SK-N-SH treated with all-trans-retinoic acid at 6 μM for 48 hours (cell line): Measurements from ENCODE around the gene ADGRD2.

Experiments used
- ARNTL ChIP-seq: fragments of 450-650 bp; formaldehyde crosslinking; IDR thresholded peaks from 2 replicates; pipeline ENCODE4 v1.5.0; 2020; ENCODE audit warnings: low read depth, mild to moderate bottlenecking, moderate library complexity, borderline replicate concordance
- CSDC2 ChIP-seq: fragments of 250-450 bp; sonication (Bioruptor Pico); IDR thresholded peaks from 2 replicates; pipeline ENCODE4 v1.5.0; 2020; ENCODE audit warnings: mild to moderate bottlenecking, moderate library complexity
- ESRRG ChIP-seq: fragments of 250-450 bp; sonication (Bioruptor Pico); IDR thresholded peaks from 2 replicates; pipeline ENCODE4 v1.6.1; 2021; ENCODE audit warnings: mild to moderate bottlenecking
- GLIS3 ChIP-seq: fragments of 250-450 bp; sonication (Bioruptor Pico); IDR thresholded peaks from 2 replicates; pipeline ENCODE4 v1.5.0; 2020; ENCODE audit warnings: mild to moderate bottlenecking, moderate library complexity
- PPARA ChIP-seq: fragments of 250-450 bp; sonication (Bioruptor Pico); IDR thresholded peaks from 2 replicates; pipeline ENCODE4 v1.5.0; 2020; ENCODE audit warnings: mild to moderate bottlenecking, borderline replicate concordance
- ZFP30 ChIP-seq: fragments of 450-650 bp; formaldehyde crosslinking; IDR thresholded peaks from 2 replicates; pipeline ENCODE4 v1.5.0; 2022; ENCODE audit warnings: mild to moderate bottlenecking, moderate library complexity
- ZNF565 ChIP-seq: fragments of 450-650 bp; formaldehyde crosslinking; conservative IDR thresholded peaks from 2 replicates; pipeline ENCODE4 v1.5.0; 2020; ENCODE audit warnings: low read depth, mild to moderate bottlenecking, moderate library complexity
- ZNF8 ChIP-seq: fragments of 450-650 bp; formaldehyde crosslinking; IDR thresholded peaks from 2 replicates; pipeline ENCODE4 v1.5.0; 2020; ENCODE audit warnings: mild to moderate bottlenecking, moderate library complexity
- TF ChIP-seq, protein P1 (sequence below): fragments of 250-450 bp; sonication (Bioruptor Pico); IDR thresholded peaks from 2 replicates; pipeline ENCODE4 v1.8.0; 2020; ENCODE audit warnings: mild to moderate bottlenecking, moderate library complexity, borderline replicate concordance
- TF ChIP-seq, protein P2 (sequence below): fragments of 250-450 bp; sonication (Bioruptor Pico); IDR thresholded peaks from 2 replicates; pipeline ENCODE4 v1.5.0; 2020; ENCODE audit warnings: mild to moderate bottlenecking, moderate library complexity
- TF ChIP-seq, protein P3 (sequence below): fragments of 250-450 bp; sonication (Bioruptor Pico); IDR thresholded peaks from 2 replicates; pipeline ENCODE4 v1.5.1; 2021; ENCODE audit warnings: mild to moderate bottlenecking, moderate library complexity

DNA sequence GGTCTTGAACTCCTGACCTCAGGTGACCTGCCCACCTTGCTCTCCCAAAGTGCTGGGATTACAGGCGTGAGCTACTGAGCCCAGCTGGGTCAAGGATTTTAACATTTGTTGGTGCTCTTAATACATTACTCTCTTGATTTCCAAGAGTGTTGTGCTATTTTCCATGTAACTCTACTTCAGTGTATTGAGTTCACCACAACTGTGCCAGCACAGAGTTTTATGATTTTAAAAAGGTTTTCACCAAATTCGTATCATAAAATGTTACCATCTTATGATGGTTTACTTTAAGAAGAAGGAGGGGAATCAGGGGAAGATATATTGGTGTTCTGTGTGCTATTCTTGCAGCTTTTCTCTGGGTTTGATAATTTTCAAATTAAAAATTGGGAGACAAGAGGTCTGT is 6.6 kb upstream of the ADGRD2 start:
- TF ChIP-seq CSDC2 (CRISPR knock-in tag) (no peak), ZNF565 (no peak), GLIS3 (no peak), ARNTL (CRISPR knock-in tag) (no peak), ZNF8 (CRISPR knock-in tag) (no peak), PPARA (CRISPR knock-in tag) (no peak), ZFP30 (CRISPR knock-in tag) (no peak), ESRRG (CRISPR knock-in tag) (no peak)
- TF ChIP-seq, protein P1, sequence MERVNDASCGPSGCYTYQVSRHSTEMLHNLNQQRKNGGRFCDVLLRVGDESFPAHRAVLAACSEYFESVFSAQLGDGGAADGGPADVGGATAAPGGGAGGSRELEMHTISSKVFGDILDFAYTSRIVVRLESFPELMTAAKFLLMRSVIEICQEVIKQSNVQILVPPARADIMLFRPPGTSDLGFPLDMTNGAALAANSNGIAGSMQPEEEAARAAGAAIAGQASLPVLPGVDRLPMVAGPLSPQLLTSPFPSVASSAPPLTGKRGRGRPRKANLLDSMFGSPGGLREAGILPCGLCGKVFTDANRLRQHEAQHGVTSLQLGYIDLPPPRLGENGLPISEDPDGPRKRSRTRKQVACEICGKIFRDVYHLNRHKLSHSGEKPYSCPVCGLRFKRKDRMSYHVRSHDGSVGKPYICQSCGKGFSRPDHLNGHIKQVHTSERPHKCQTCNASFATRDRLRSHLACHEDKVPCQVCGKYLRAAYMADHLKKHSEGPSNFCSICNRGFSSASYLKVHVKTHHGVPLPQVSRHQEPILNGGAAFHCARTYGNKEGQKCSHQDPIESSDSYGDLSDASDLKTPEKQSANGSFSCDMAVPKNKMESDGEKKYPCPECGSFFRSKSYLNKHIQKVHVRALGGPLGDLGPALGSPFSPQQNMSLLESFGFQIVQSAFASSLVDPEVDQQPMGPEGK (CRISPR knock-in tag), result no peak
- TF ChIP-seq, protein P2, sequence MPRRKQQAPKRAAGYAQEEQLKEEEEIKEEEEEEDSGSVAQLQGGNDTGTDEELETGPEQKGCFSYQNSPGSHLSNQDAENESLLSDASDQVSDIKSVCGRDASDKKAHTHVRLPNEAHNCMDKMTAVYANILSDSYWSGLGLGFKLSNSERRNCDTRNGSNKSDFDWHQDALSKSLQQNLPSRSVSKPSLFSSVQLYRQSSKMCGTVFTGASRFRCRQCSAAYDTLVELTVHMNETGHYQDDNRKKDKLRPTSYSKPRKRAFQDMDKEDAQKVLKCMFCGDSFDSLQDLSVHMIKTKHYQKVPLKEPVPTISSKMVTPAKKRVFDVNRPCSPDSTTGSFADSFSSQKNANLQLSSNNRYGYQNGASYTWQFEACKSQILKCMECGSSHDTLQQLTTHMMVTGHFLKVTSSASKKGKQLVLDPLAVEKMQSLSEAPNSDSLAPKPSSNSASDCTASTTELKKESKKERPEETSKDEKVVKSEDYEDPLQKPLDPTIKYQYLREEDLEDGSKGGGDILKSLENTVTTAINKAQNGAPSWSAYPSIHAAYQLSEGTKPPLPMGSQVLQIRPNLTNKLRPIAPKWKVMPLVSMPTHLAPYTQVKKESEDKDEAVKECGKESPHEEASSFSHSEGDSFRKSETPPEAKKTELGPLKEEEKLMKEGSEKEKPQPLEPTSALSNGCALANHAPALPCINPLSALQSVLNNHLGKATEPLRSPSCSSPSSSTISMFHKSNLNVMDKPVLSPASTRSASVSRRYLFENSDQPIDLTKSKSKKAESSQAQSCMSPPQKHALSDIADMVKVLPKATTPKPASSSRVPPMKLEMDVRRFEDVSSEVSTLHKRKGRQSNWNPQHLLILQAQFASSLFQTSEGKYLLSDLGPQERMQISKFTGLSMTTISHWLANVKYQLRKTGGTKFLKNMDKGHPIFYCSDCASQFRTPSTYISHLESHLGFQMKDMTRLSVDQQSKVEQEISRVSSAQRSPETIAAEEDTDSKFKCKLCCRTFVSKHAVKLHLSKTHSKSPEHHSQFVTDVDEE (CRISPR knock-in tag), result no peak
- TF ChIP-seq, protein P3, sequence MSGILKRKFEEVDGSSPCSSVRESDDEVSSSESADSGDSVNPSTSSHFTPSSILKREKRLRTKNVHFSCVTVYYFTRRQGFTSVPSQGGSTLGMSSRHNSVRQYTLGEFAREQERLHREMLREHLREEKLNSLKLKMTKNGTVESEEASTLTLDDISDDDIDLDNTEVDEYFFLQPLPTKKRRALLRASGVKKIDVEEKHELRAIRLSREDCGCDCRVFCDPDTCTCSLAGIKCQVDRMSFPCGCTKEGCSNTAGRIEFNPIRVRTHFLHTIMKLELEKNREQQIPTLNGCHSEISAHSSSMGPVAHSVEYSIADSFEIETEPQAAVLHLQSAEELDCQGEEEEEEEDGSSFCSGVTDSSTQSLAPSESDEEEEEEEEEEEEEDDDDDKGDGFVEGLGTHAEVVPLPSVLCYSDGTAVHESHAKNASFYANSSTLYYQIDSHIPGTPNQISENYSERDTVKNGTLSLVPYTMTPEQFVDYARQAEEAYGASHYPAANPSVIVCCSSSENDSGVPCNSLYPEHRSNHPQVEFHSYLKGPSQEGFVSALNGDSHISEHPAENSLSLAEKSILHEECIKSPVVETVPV (CRISPR knock-in tag), result no peak
